Activated naive CD4-positive, alpha-beta T cell treated with anti-CD3 and anti-CD28 coated beads for 36 hours (primary cell): Measurements from ENCODE around the gene ULK4. TPM values are rescaled to one million over a fixed set of nuclear protein-coding genes. Genes with fewer than 3 reads are reported as not detected.

ENCODE experiments used
- CTCF ChIA-PET: fragments of 350-600 bp; sonication (Branson Sonifier 250); formaldehyde crosslinking; loops from one replicate; lab custom pipeline; 2021; ENCODE audit warnings: antibody characterized with exemption; lab: Charles Lee
- DNase-seq: peaks from one replicate; pipeline ENCODE4 v3.0.0-alpha.2; 2020
- H3K27ac Mint-ChIP-seq: one replicate; pipeline ENCODE4 v1.8.0; 2021; ENCODE audit warnings: mild to moderate bottlenecking, mixed read lengths
- H3K27me3 Mint-ChIP-seq: one replicate; pipeline ENCODE4 v1.8.0; 2021; ENCODE audit warnings: low read depth, mixed read lengths
- H3K36me3 Mint-ChIP-seq: one replicate; pipeline ENCODE4 v1.8.0; 2021; ENCODE audit warnings: low read depth, mixed read lengths
- H3K4me1 Mint-ChIP-seq: one replicate; pipeline ENCODE4 v1.8.0; 2021; ENCODE audit warnings: low read depth, mixed read lengths
- H3K4me3 Mint-ChIP-seq: one replicate; pipeline ENCODE4 v1.8.0; 2021; ENCODE audit warnings: mild to moderate bottlenecking, moderate library complexity, mixed read lengths
- H3K9me3 Mint-ChIP-seq: one replicate; pipeline ENCODE4 v1.8.0; 2021; ENCODE audit warnings: mixed read lengths
- intact Hi-C: fragments of 100-400 bp; cut with micrococcal nuclease; formaldehyde crosslinking; loops from one replicate; pipeline ENCODE4 v1.15.1; 2023
- total RNA-seq, 2 experiments: library from RNA; stranded (reverse); gene quantifications; one replicate each; pipeline ENCODE4 v1.2.3, GENCODE V29; 2021

The ULK4 gene
- total RNA-seq, 2 experiments from 2014 or later = 8.5 to 9.1 TPM

- no peaks in the 10 kb centered on the region for H3K4me1 Mint-ChIP-seq
- no peak overlapping the region for H3K4me3 Mint-ChIP-seq
- intact Hi-C loops = no loop called here
- no peaks in the 10 kb centered on the region for H3K36me3 Mint-ChIP-seq
- H3K9me3 Mint-ChIP-seq = no peaks in the 10 kb centered on the region
- no peaks in the 10 kb centered on the region for H3K27me3 Mint-ChIP-seq
- DNase-seq = no peak
- CTCF ChIA-PET = interaction anchor here (0.7 kb wide), 1 partner anchor 598 kb away, joined by 3 read pairs; no protein-coding TSS in a partner anchor
- no peak overlapping the region for H3K27ac Mint-ChIP-seq
Measured at GRCh38 chr3:41632700-41633099, 329.2 kb downstream of the ULK4 start.

- CTCF ChIA-PET = no interaction called here
- no peaks in the 10 kb centered on the region for H3K27me3 Mint-ChIP-seq
- DNase-seq = no peak
- no peaks in the 10 kb centered on the region for H3K9me3 Mint-ChIP-seq
- no peak overlapping the region for H3K27ac Mint-ChIP-seq
- H3K4me1 Mint-ChIP-seq = no peaks in the 10 kb centered on the region
- H3K4me3 Mint-ChIP-seq = no peak overlapping the region
- intact Hi-C loops = no loop called here
- no peaks in the 10 kb centered on the region for H3K36me3 Mint-ChIP-seq
Measured at GRCh38 chr3:41630708-41631107, 331.2 kb downstream of the ULK4 start.

- no peaks in the 10 kb centered on the region for H3K36me3 Mint-ChIP-seq
- intact Hi-C loops = no loop called here
- H3K4me3 Mint-ChIP-seq = no peak overlapping the region
- no peak for DNase-seq
- H3K27ac Mint-ChIP-seq = no peak overlapping the region
- no peaks in the 10 kb centered on the region for H3K27me3 Mint-ChIP-seq
- CTCF ChIA-PET = interaction anchor here (1.0 kb wide), 1 partner anchor 229 kb away, joined by 4 read pairs; no protein-coding TSS in a partner anchor
- H3K4me1 Mint-ChIP-seq = no peaks in the 10 kb centered on the region
- H3K9me3 Mint-ChIP-seq = no peaks in the 10 kb centered on the region
Measured at GRCh38 chr3:41629986-41630385, 331.9 kb downstream of the ULK4 start.

GRCh38 chr3:41629072-41629471 is 332.8 kb downstream of the ULK4 start:
- H3K27me3 Mint-ChIP-seq = no peaks in the 10 kb centered on the region
- no peak for DNase-seq
- H3K4me3 Mint-ChIP-seq = no peak overlapping the region
- intact Hi-C loops = no loop called here
- no peak overlapping the region for H3K27ac Mint-ChIP-seq
- no peaks in the 10 kb centered on the region for H3K4me1 Mint-ChIP-seq
- H3K9me3 Mint-ChIP-seq = no peaks in the 10 kb centered on the region
- CTCF ChIA-PET = no interaction called here
- H3K36me3 Mint-ChIP-seq = no peaks in the 10 kb centered on the region

GRCh38 chr3:41627477-41628087 is 334.3 kb downstream of the ULK4 start:
- DNase-seq = no peak

GRCh38 chr3:41612853-41613252 is 349.1 kb downstream of the ULK4 start:
- CTCF ChIA-PET = no interaction called here
- peaks cover 13% of the 10 kb centered on the region for H3K4me1 Mint-ChIP-seq
- intact Hi-C loops = no loop called here
- H3K4me3 Mint-ChIP-seq = no peak overlapping the region
- no peak for DNase-seq
- H3K27me3 Mint-ChIP-seq = no peaks in the 10 kb centered on the region
- H3K27ac Mint-ChIP-seq = no peak overlapping the region
- peaks cover 3% of the 10 kb centered on the region for H3K36me3 Mint-ChIP-seq
- no peaks in the 10 kb centered on the region for H3K9me3 Mint-ChIP-seq

More at GRCh38 chr3:41627477-41628087, 334.3 kb downstream of the ULK4 start:
- Mint-ChIP-seq H3K4me3 (no peak overlapping the region), H3K27me3 (no peaks in the 10 kb centered on the region), H3K4me1 (no peaks in the 10 kb centered on the region), H3K9me3 (no peaks in the 10 kb centered on the region), H3K27ac (no peak overlapping the region), H3K36me3 (peaks cover 2% of the 10 kb centered on the region)
- CTCF ChIA-PET = no interaction called here
- intact Hi-C loops = no loop called here

GRCh38 chr3:41611008-41611407 is 350.9 kb downstream of the ULK4 start:
- intact Hi-C loops = no loop called here
- Mint-ChIP-seq H3K36me3 (peaks cover 3% of the 10 kb centered on the region), H3K4me3 (no peak overlapping the region), H3K9me3 (no peaks in the 10 kb centered on the region), H3K27me3 (no peaks in the 10 kb centered on the region), H3K27ac (no peak overlapping the region), H3K4me1 (peaks cover 14% of the 10 kb centered on the region)
- CTCF ChIA-PET = no interaction called here
- no peak for DNase-seq

GRCh38 chr3:41608347-41608746 is 353.6 kb downstream of the ULK4 start:
- peak overlapping the region; percentile 52 for H3K27ac Mint-ChIP-seq
- H3K27me3 Mint-ChIP-seq = no peaks in the 10 kb centered on the region
- peaks cover 12% of the 10 kb centered on the region for H3K4me1 Mint-ChIP-seq

GRCh38 chr3:41603807-41604206 is 358.1 kb downstream of the ULK4 start:
- Mint-ChIP-seq H3K4me3 (no peak overlapping the region), H3K27me3 (no peaks in the 10 kb centered on the region), H3K9me3 (no peaks in the 10 kb centered on the region), H3K4me1 (peaks cover 11% of the 10 kb centered on the region), H3K27ac (no peak overlapping the region), H3K36me3 (no peaks in the 10 kb centered on the region)
- no peak for DNase-seq
- CTCF ChIA-PET = no interaction called here
- intact Hi-C loops = loop anchor here (10.0 kb wide), 1 partner anchor 399 kb away; no protein-coding TSS in a partner anchor

More at GRCh38 chr3:41608347-41608746, 353.6 kb downstream of the ULK4 start:
- Mint-ChIP-seq H3K9me3 (no peaks in the 10 kb centered on the region), H3K4me3 (no peak overlapping the region), H3K36me3 (peaks cover 2% of the 10 kb centered on the region)
- CTCF ChIA-PET = no interaction called here
- intact Hi-C loops = loop anchor here (1.0 to 10.0 kb wide), 8 partner anchors 52 to 1271 kb away; partner anchors contain the start of gene TRAK1
- no peak for DNase-seq

GRCh38 chr3:41602121-41602520 is 359.8 kb downstream of the ULK4 start:
- CTCF ChIA-PET = no interaction called here
- no peak overlapping the region for H3K27ac Mint-ChIP-seq
- H3K9me3 Mint-ChIP-seq = no peaks in the 10 kb centered on the region
- intact Hi-C loops = loop anchor here (10.0 kb wide), 1 partner anchor 397 kb away; no protein-coding TSS in a partner anchor
- no peak overlapping the region for H3K4me3 Mint-ChIP-seq
- H3K36me3 Mint-ChIP-seq = no peaks in the 10 kb centered on the region
- no peaks in the 10 kb centered on the region for H3K27me3 Mint-ChIP-seq
- no peak for DNase-seq
- H3K4me1 Mint-ChIP-seq = no peaks in the 10 kb centered on the region

- CTCF ChIA-PET = no interaction called here
- intact Hi-C loops = loop anchor here (10.0 kb wide), 1 partner anchor 397 kb away; no protein-coding TSS in a partner anchor
- Mint-ChIP-seq H3K27ac (no peak overlapping the region), H3K4me3 (no peak overlapping the region), H3K36me3 (no peaks in the 10 kb centered on the region), H3K27me3 (no peaks in the 10 kb centered on the region), H3K9me3 (no peaks in the 10 kb centered on the region), H3K4me1 (no peaks in the 10 kb centered on the region)
- no peak for DNase-seq
Measured at GRCh38 chr3:41601404-41601987, 360.4 kb downstream of the ULK4 start.

GRCh38 chr3:41600616-41601015 is 361.3 kb downstream of the ULK4 start:
- no peak for DNase-seq
- Mint-ChIP-seq H3K36me3 (no peaks in the 10 kb centered on the region), H3K27ac (no peak overlapping the region), H3K9me3 (no peaks in the 10 kb centered on the region), H3K4me1 (no peaks in the 10 kb centered on the region), H3K27me3 (no peaks in the 10 kb centered on the region), H3K4me3 (no peak overlapping the region)
- CTCF ChIA-PET = no interaction called here
- intact Hi-C loops = loop anchor here (10.0 kb wide), 1 partner anchor 396 kb away; no protein-coding TSS in a partner anchor

- Mint-ChIP-seq H3K27ac (no peak overlapping the region), H3K9me3 (no peaks in the 10 kb centered on the region), H3K36me3 (no peaks in the 10 kb centered on the region), H3K4me1 (no peaks in the 10 kb centered on the region), H3K4me3 (no peak overlapping the region), H3K27me3 (no peaks in the 10 kb centered on the region)
- intact Hi-C loops = no loop called here
- CTCF ChIA-PET = interaction anchor here (1.1 kb wide), 1 partner anchor 15 kb away, joined by 3 read pairs; no protein-coding TSS in a partner anchor
- no peak for DNase-seq
Measured at GRCh38 chr3:41599127-41599484, 362.8 kb downstream of the ULK4 start.
